ENCODE measurements around the gene EGFR.
"Not testable (repeated sequence)": the region's sequence is repeated elsewhere in the genome, so short reads cannot be mapped to it uniquely, and the experiment has no call there.

The EGFR gene

GRCh38 chr7:55164527-55164926 is 145.7 kb downstream of the EGFR start:
- DNase-seq (ENCODE audit: low read depth in 2 of 3, low spot score in 1 of 3): no peak

- DNase-seq (ENCODE audit: low read depth in 2 of 3, low spot score in 1 of 3): no peak
These were observed 146.5 kb downstream of the EGFR start for GRCh38 chr7:55165176-55165861.

GRCh38 chr7:55167296-55167695 is 148.5 kb downstream of the EGFR start:
- DNase-seq (ENCODE audit: low read depth in 2 of 3, low spot score in 1 of 3): not testable (repeated sequence)

GRCh38 chr7:55170335-55171069 is 151.7 kb downstream of the EGFR start:
- no peak for DNase-seq (ENCODE audit: low read depth in 2 of 3, low spot score in 1 of 3)

GRCh38 chr7:55171157-55171556 is 152.3 kb downstream of the EGFR start:
- DNase-seq (ENCODE audit: low read depth in 2 of 3, low spot score in 1 of 3): no peak

GRCh38 chr7:55172161-55172560 is 153.3 kb downstream of the EGFR start:
- DNase-seq (ENCODE audit: low read depth in 2 of 3, low spot score in 1 of 3): no peak

GRCh38 chr7:55172881-55173609 is 154.2 kb downstream of the EGFR start:
- no peak for DNase-seq (ENCODE audit: low read depth in 2 of 3, low spot score in 1 of 3)

- DNase-seq (ENCODE audit: low read depth in 2 of 3, low spot score in 1 of 3): no peak
These were observed 154.9 kb downstream of the EGFR start for GRCh38 chr7:55173671-55174070.

- no peak for DNase-seq (ENCODE audit: low read depth in 2 of 3, low spot score in 1 of 3)
These were observed 155.6 kb downstream of the EGFR start for GRCh38 chr7:55174456-55174855.

- DNase-seq (ENCODE audit: low read depth in 2 of 3, low spot score in 1 of 3): no peak
These were observed 156.0 kb downstream of the EGFR start for GRCh38 chr7:55174856-55175255.

GRCh38 chr7:55177068-55177530 is 158.3 kb downstream of the EGFR start:
- DNase-seq (ENCODE audit: low read depth in 2 of 3, low spot score in 1 of 3): no peak

GRCh38 chr7:55177589-55178261 is 158.9 kb downstream of the EGFR start:
- no peak for DNase-seq (ENCODE audit: low read depth in 2 of 3, low spot score in 1 of 3)

GRCh38 chr7:55178292-55178862 is 159.6 kb downstream of the EGFR start:
- no peak for DNase-seq (ENCODE audit: low read depth in 2 of 3, low spot score in 1 of 3)

- no peak for DNase-seq (ENCODE audit: low read depth in 2 of 3, low spot score in 1 of 3)
These were observed 160.3 kb downstream of the EGFR start for GRCh38 chr7:55178863-55179773.

GRCh38 chr7:55179931-55180682 is 161.3 kb downstream of the EGFR start:
- DNase-seq (ENCODE audit: low read depth in 2 of 3, low spot score in 1 of 3): no peak

- DNase-seq (ENCODE audit: low read depth in 2 of 3, low spot score in 1 of 3): no peak
These were observed 162.2 kb downstream of the EGFR start for GRCh38 chr7:55180963-55181542.

- no peak for DNase-seq (ENCODE audit: low read depth in 2 of 3, low spot score in 1 of 3)
These were observed 162.9 kb downstream of the EGFR start for GRCh38 chr7:55181762-55182161.

GRCh38 chr7:55183897-55184296 is 165.1 kb downstream of the EGFR start:
- no peak for DNase-seq (ENCODE audit: low read depth in 2 of 3, low spot score in 1 of 3)

- no peak for DNase-seq (ENCODE audit: low read depth in 2 of 3, low spot score in 1 of 3)
These were observed 166.5 kb downstream of the EGFR start for GRCh38 chr7:55185321-55185802.

All from stimulated activated CD4-positive, alpha-beta T cell treated with anti-CD3 and anti-CD28 coated beads, Interleukin-12 subunit alpha, Interleukin-12 subunit beta, amount 100 ng/mL, for 48 hours (primary cell).